GM12801 (cell line): ENCODE data around the gene SLC30A5.

Experiments used
- CTCF ChIP-seq: IDR thresholded peaks from one replicate; pipeline ENCODE4 v1.5.1; 2011; ENCODE audit warnings: control low read depth; ENCODE audit not compliant: insufficient read length; ENCODE audit errors: extremely low read depth

Gene SLC30A5

GRCh38 chr5:69093771-69094482, at the start of gene SLC30A5:
Gene SLC30A5 (plus strand): TSS chr5:69094014. CDS start chr5:69094256, 242 bp downstream.
- peak; percentile 92 for TF ChIP-seq CTCF

GRCh38 chr5:69046375-69046957, 47.3 kb upstream of the SLC30A5 start:
- no peak for TF ChIP-seq CTCF

GRCh38 chr5:69048230-69048629, 45.6 kb upstream of the SLC30A5 start:
- no peak for TF ChIP-seq CTCF

GRCh38 chr5:69049151-69049550, 44.7 kb upstream of the SLC30A5 start:
- no peak for TF ChIP-seq CTCF

GRCh38 chr5:69049796-69050195, 44.0 kb upstream of the SLC30A5 start:
- TF ChIP-seq CTCF = no peak

- no peak for TF ChIP-seq CTCF
These were observed 43.6 kb upstream of the SLC30A5 start for GRCh38 chr5:69050214-69050613.

GRCh38 chr5:69052181-69052580, 41.6 kb upstream of the SLC30A5 start:
- no peak for TF ChIP-seq CTCF
